ENCODE data around the gene MRPS6.

MRPS6 gene

DNA sequence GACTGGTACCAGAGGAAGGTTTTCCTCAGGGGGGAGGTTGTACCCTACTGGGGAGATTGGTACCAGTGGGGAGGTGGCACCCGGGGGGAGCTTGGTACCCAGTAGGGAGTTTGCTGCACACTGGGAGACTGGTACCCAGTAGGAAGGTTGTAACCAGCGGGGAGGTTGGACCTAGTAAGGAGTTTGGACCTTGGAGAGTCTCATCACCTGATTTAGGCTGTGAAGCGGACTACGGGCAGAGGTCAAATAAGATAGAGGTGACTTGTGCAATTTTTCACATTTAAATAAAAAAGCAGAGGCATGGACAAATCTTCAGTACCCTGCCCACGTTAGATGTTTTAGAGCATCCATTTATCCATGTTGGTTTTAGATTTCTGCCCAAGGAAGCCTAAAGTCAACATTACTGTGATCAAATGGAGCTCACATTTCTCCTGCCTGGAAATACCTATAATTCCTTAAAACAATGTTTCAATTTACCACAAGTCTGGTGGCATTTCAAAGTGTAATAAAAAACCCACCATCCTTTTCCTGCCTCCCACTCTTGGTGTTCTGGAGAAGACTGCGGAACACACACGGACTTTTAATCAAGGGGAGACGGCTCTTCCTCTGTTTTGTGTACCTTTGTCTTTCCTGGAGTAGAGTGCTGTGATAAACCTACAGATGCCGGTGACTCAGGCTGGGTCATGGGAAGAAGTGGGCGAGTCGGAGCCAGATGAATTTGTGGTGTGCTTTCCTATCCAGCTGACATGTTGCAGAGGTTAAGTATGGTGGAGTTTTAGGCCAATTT, 36.2 kb upstream of the MRPS6 start:
- WGBS, 2 experiments, result 93 to 94% methylated on average over 11 of the region's 11 CpGs

DNA sequence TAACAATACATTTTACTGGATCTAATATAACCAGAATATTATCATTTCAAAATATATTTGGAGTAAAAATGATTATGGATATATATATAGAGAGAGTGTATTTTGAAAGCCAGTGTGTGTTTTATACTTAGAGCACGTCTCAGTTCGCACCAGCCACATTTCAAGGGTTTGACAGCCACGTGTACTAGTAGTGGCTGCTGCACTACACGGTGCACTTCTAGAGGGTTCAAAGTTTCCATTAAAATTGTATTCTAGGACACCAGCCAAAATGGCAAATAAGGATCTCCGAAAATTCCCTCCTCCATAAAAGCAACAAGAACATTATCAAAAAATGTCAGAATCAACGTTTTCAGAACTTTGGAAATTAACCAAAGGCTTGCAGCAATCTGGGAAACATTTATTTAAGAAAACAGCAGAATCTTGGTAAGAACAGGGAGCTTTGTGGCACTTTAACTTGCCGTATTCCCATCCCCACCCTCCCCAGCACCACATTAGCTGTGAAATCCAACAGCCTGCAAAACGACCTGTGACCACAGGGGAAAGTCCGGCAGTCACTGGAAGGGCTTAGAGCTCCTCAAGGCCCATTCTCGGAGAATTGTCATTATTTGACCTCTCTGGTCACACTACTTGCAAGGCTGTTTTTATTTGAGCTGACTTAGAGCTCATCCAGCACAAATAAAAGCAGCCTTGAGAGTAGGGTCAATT, 33.5 kb upstream of the MRPS6 start:
- Histone ChIP-seq H3K27me3 (ENCODE audit: control insufficient read depth, insufficient read depth, low read length, poor library complexity, severe bottlenecking) (no peaks in the 10 kb centered on the region), H3K4me3 (ENCODE audit: insufficient read depth, low read depth, low read length) (no peak overlapping the region), H3K9me3 (ENCODE audit: control insufficient read depth, low read length) (no peaks in the 10 kb centered on the region), H3K4me1 (ENCODE audit: control insufficient read depth, insufficient read depth, low read length) (peaks cover 13% of the 10 kb centered on the region), H3K36me3 (ENCODE audit: control insufficient read depth, insufficient read depth, low read length) (no peaks in the 10 kb centered on the region), H3K27ac (ENCODE audit: insufficient read depth, low read depth, low read length, poor library complexity, severe bottlenecking) (no peak overlapping the region)
- WGBS, 2 experiments, result 71 to 75% methylated on average over 10 of the region's 10 CpGs

More for the DNA sequence above, 36.2 kb upstream of the MRPS6 start:
- Histone ChIP-seq H3K4me3 (ENCODE audit: insufficient read depth, low read depth, low read length) (no peak overlapping the region), H3K36me3 (ENCODE audit: control insufficient read depth, insufficient read depth, low read length) (no peaks in the 10 kb centered on the region), H3K4me1 (ENCODE audit: control insufficient read depth, insufficient read depth, low read length) (peaks cover 18% of the 10 kb centered on the region), H3K27me3 (ENCODE audit: control insufficient read depth, insufficient read depth, low read length, poor library complexity, severe bottlenecking) (no peaks in the 10 kb centered on the region), H3K27ac (ENCODE audit: insufficient read depth, low read depth, low read length, poor library complexity, severe bottlenecking) (no peak overlapping the region), H3K9me3 (ENCODE audit: control insufficient read depth, low read length) (no peaks in the 10 kb centered on the region)

DNA sequence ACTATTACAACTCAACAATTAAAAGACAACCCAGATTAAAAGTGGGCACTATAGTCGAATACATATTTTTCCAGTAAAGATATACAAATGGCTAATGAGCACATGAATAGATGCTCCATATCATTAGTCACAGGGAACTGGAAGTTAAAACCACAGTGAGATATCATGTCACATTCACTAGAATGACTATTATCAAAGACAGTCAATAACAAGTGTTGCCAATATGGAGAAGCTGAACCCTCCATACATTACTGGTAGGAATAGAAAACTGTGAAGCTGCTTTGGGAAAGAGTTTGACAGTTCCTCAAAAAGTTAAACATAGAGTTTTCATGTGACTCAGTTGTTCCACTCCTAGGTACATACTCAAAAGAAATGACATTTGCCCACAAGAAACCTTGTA, 30.6 kb upstream of the MRPS6 start:
- H3K36me3 ChIP-seq (ENCODE audit: control insufficient read depth, insufficient read depth, low read length), result no peaks in the 10 kb centered on the region
- 85% methylated on average over 1 of the region's 1 CpG; no CpG with 5 or more reads in 1 of the 2 experiments for WGBS, 2 experiments
- no peak overlapping the region for H3K27ac ChIP-seq (ENCODE audit: insufficient read depth, low read depth, low read length, poor library complexity, severe bottlenecking)
- no peaks in the 10 kb centered on the region for H3K27me3 ChIP-seq (ENCODE audit: control insufficient read depth, insufficient read depth, low read length, poor library complexity, severe bottlenecking)
- H3K4me1 ChIP-seq (ENCODE audit: control insufficient read depth, insufficient read depth, low read length), result no peaks in the 10 kb centered on the region
- no peaks in the 10 kb centered on the region for H3K9me3 ChIP-seq (ENCODE audit: control insufficient read depth, low read length)
- no peak overlapping the region for H3K4me3 ChIP-seq (ENCODE audit: insufficient read depth, low read depth, low read length)

DNA sequence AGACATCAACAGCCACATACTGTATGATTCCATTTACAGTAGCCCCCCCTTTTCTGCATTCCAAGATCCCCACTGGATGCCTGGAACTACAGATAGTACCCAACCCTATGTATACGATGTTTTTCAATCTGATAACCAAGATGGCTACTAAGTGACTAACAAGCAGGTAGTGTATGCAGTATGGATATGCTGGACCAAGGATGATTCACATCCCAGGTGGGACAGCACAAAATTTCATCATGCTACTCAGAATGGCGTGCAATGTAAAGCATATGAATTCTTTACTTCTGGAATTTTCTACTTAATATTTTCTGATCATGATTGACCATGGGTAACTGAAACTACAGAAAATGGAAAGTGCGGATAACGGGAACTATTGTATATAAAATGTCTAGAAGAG, 30.0 kb upstream of the MRPS6 start:
- WGBS, 2 experiments, result 97 to 99% methylated on average over 4 of the region's 4 CpGs
- Histone ChIP-seq H3K4me3 (ENCODE audit: insufficient read depth, low read depth, low read length) (no peak overlapping the region), H3K27ac (ENCODE audit: insufficient read depth, low read depth, low read length, poor library complexity, severe bottlenecking) (no peak overlapping the region), H3K4me1 (ENCODE audit: control insufficient read depth, insufficient read depth, low read length) (no peaks in the 10 kb centered on the region), H3K9me3 (ENCODE audit: control insufficient read depth, low read length) (no peaks in the 10 kb centered on the region), H3K27me3 (ENCODE audit: control insufficient read depth, insufficient read depth, low read length, poor library complexity, severe bottlenecking) (no peaks in the 10 kb centered on the region), H3K36me3 (ENCODE audit: control insufficient read depth, insufficient read depth, low read length) (no peaks in the 10 kb centered on the region)

DNA sequence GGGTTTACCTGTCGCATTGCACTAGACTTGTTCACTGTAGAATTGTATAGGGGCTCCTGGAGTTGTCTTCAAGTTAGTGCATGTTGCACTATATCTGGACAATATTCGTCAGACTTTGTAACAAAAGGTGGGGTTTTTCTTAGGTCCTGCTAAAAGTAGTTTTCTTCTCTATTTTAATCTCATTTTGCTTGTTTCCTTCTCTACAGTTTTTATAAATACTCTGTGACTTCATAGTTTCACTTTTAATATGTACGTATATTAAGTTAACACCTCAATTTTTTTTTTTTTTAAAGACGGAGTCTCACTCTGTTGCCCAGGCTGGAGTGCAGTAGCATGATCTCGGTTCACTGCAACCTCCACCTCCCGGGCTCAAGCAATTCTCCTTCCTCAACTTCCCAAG, 26.5 kb upstream of the MRPS6 start:
- Histone ChIP-seq H3K4me1 (ENCODE audit: control insufficient read depth, insufficient read depth, low read length) (no peaks in the 10 kb centered on the region), H3K9me3 (ENCODE audit: control insufficient read depth, low read length) (no peaks in the 10 kb centered on the region), H3K36me3 (ENCODE audit: control insufficient read depth, insufficient read depth, low read length) (no peaks in the 10 kb centered on the region), H3K4me3 (ENCODE audit: insufficient read depth, low read depth, low read length) (no peak overlapping the region), H3K27ac (ENCODE audit: insufficient read depth, low read depth, low read length, poor library complexity, severe bottlenecking) (no peak overlapping the region), H3K27me3 (ENCODE audit: control insufficient read depth, insufficient read depth, low read length, poor library complexity, severe bottlenecking) (no peaks in the 10 kb centered on the region)
- WGBS, 2 experiments, result 93 to 95% methylated on average over 5 to 6 of the region's 6 CpGs

DNA sequence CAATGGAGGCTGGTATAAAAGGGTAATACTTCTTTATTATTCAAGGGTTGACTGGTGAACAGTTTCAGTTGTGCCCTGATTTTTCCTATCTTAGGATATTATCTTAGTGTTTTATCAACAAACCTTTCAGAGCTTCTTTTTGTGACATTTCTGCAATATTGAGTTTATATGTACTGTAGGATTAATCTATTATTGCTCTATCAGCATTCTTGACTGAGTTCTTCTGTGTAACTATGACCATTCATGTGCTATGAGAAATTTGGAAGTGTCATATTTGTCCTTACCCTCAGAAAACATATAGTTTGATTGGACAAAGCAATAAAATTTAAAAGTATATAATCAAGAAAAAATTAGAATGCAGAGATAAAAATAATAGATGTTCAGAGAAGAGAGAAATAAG, 25.5 kb upstream of the MRPS6 start:
- no peaks in the 10 kb centered on the region for H3K36me3 ChIP-seq (ENCODE audit: control insufficient read depth, insufficient read depth, low read length)
- H3K4me1 ChIP-seq (ENCODE audit: control insufficient read depth, insufficient read depth, low read length), result no peaks in the 10 kb centered on the region
- no peaks in the 10 kb centered on the region for H3K27me3 ChIP-seq (ENCODE audit: control insufficient read depth, insufficient read depth, low read length, poor library complexity, severe bottlenecking)
- H3K27ac ChIP-seq (ENCODE audit: insufficient read depth, low read depth, low read length, poor library complexity, severe bottlenecking), result no peak overlapping the region
- H3K4me3 ChIP-seq (ENCODE audit: insufficient read depth, low read depth, low read length), result no peak overlapping the region
- no peaks in the 10 kb centered on the region for H3K9me3 ChIP-seq (ENCODE audit: control insufficient read depth, low read length)

DNA sequence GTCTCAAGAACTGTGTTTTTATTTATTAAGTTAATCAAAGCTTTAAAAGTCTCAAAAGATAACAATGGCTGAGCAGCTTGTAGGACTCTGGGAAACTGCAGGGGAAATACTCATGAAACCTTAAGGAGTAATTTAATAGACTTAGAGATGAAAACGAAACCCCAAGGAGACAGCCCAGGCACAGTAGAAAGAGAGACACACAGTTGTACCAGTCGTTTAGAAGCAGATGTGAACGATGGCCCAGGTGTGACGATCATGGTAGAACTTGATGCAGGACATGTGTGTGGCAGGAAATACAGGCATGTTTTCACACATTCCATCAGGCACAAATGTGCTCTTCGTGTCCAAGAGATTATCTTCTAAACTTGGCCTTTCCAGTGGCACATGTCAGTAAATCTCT, 21.2 kb upstream of the MRPS6 start:
- 95% methylated on average over 5 of the region's 5 CpGs for WGBS, 2 experiments
- no peaks in the 10 kb centered on the region for H3K9me3 ChIP-seq (ENCODE audit: control insufficient read depth, low read length)
- H3K27me3 ChIP-seq (ENCODE audit: control insufficient read depth, insufficient read depth, low read length, poor library complexity, severe bottlenecking), result no peaks in the 10 kb centered on the region
- no peaks in the 10 kb centered on the region for H3K36me3 ChIP-seq (ENCODE audit: control insufficient read depth, insufficient read depth, low read length)
- H3K4me3 ChIP-seq (ENCODE audit: insufficient read depth, low read depth, low read length), result no peak overlapping the region
- no peak overlapping the region for H3K27ac ChIP-seq (ENCODE audit: insufficient read depth, low read depth, low read length, poor library complexity, severe bottlenecking)
- no peaks in the 10 kb centered on the region for H3K4me1 ChIP-seq (ENCODE audit: control insufficient read depth, insufficient read depth, low read length)

DNA sequence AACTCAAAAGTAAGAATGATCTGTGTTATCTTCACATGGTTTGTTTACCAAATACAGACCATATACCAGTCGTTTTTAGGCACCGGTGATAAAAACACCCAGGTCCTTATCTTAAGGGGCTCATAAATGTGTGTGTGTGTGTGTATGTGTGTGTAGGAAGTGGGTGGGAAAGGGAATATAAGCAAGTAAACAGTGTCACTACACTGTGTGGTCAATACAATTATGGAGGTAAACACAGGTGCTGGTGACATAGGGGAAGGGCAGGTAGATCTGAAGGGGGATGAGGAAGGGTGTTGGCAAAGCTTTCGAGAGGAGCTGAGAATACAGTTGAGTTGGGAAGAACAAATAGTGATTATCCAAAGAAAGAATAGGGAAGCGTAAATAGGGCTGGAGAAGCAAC, 19.1 kb upstream of the MRPS6 start:
- 93 to 97% methylated on average over 4 of the region's 4 CpGs for WGBS, 2 experiments
- Histone ChIP-seq H3K27me3 (ENCODE audit: control insufficient read depth, insufficient read depth, low read length, poor library complexity, severe bottlenecking) (no peaks in the 10 kb centered on the region), H3K9me3 (ENCODE audit: control insufficient read depth, low read length) (no peaks in the 10 kb centered on the region), H3K27ac (ENCODE audit: insufficient read depth, low read depth, low read length, poor library complexity, severe bottlenecking) (no peak overlapping the region), H3K4me1 (ENCODE audit: control insufficient read depth, insufficient read depth, low read length) (no peaks in the 10 kb centered on the region), H3K36me3 (ENCODE audit: control insufficient read depth, insufficient read depth, low read length) (no peaks in the 10 kb centered on the region), H3K4me3 (ENCODE audit: insufficient read depth, low read depth, low read length) (no peak overlapping the region)

DNA sequence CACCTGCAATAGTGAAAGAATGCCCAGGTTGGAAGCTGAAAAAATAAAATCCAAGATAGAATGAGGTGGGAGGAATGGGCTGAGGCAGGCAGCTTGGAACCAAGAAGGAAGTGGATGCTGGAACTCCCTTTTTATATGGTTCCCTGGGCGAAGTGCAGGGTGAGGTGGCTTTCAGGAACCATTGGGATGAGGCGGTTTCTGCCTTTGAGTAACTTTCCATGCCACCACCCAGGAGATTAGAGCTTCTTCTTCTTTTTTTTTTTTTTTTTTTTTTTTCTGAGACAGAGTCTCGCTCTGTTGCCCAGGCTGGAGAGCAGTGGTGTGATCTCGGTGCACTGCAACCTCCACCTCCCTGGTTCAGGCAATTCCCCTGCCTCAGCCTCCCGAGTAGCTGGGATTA, 17.8 kb upstream of the MRPS6 start:
- Histone ChIP-seq H3K27ac (ENCODE audit: insufficient read depth, low read depth, low read length, poor library complexity, severe bottlenecking) (no peak overlapping the region), H3K4me1 (ENCODE audit: control insufficient read depth, insufficient read depth, low read length) (no peaks in the 10 kb centered on the region), H3K9me3 (ENCODE audit: control insufficient read depth, low read length) (no peaks in the 10 kb centered on the region), H3K36me3 (ENCODE audit: control insufficient read depth, insufficient read depth, low read length) (no peaks in the 10 kb centered on the region), H3K27me3 (ENCODE audit: control insufficient read depth, insufficient read depth, low read length, poor library complexity, severe bottlenecking) (no peaks in the 10 kb centered on the region), H3K4me3 (ENCODE audit: insufficient read depth, low read depth, low read length) (no peak overlapping the region)
- WGBS, 2 experiments, result 87 to 93% methylated on average over 5 of the region's 5 CpGs

DNA sequence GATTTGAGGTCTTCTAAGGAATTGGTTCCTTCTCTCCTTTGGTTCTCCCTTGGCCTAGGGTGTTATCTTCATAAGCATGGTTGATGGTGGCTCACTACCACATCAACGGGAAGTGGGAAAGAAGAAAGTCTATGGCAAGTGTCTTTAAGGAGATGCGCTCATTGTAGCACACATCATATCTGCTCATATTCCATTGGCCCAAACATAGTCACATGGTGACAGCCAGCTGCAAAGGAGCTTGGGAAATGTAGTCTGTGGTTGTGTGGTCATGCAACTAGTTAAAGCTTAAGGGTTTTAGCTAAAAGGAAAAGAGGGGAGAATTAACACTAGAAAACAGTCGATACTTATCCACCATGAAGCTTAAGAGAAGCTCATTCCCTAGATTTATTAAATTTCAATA, 11.4 kb upstream of the MRPS6 start:
- Histone ChIP-seq H3K36me3 (ENCODE audit: control insufficient read depth, insufficient read depth, low read length) (no peaks in the 10 kb centered on the region), H3K4me1 (ENCODE audit: control insufficient read depth, insufficient read depth, low read length) (no peaks in the 10 kb centered on the region), H3K9me3 (ENCODE audit: control insufficient read depth, low read length) (no peaks in the 10 kb centered on the region), H3K27me3 (ENCODE audit: control insufficient read depth, insufficient read depth, low read length, poor library complexity, severe bottlenecking) (no peaks in the 10 kb centered on the region), H3K27ac (ENCODE audit: insufficient read depth, low read depth, low read length, poor library complexity, severe bottlenecking) (no peak overlapping the region), H3K4me3 (ENCODE audit: insufficient read depth, low read depth, low read length) (no peak overlapping the region)
- 75 to 93% methylated on average over 2 to 3 of the region's 3 CpGs for WGBS, 2 experiments

All from ectodermal cell (in vitro differentiated cells).